ENCODE results near the gene SLIT1. TPM values are rescaled to one million over a fixed set of nuclear protein-coding genes. Genes with fewer than 3 reads are reported as not detected.

The SLIT1 gene
- total RNA-seq, 4 donors from 2014 or later: under 0.01 to 0.78 (median 0.15) TPM

GRCh38 chr10:97069026-97069425 is 116.7 kb downstream of the SLIT1 start:
- 86 to 92% methylated on average over 2 of the region's 2 CpGs for WGBS, 2 donors
- H3K27me3 ChIP-seq: no peaks in the 10 kb centered on the region
- no peaks in the 10 kb centered on the region for H3K9me3 ChIP-seq

DNA sequence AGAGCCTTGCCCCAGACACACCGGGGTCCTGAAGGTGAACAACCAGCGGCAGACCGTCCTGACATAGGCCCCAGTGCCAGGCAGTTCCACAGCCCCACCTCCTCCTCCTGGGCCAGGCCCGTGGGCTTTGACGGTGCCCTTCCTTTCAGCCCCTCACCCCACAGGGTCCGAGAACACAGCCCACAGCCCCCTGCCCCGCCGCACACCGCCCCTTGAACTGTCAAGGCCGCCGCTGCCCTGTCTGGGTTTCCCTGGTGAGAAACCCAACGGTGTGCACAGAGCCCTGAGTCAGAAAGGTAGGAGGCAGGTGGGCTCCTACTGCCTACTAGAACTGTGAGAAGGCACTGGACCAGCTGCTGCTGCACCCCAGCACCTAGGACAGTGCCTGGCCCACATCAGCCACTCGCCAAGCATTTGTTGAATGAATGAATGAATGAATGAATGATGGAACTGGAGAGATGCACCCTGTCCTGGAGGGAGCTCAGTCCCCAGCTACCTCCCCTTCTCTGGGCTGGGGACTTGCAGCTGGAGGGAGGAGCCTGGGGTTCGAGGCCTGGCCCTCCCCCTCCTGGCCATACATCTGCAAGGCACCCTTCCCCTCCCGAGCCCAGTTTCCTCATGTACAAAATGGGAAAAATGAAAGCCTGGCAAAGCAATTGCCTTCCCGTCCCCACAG is 117.9 kb downstream of the SLIT1 start:
- intact Hi-C loops (cut with DNase I): no loop called here
- Histone ChIP-seq H3K27ac (no peak overlapping the region), H3K4me3 (replicated peaks in 1 of 3) (no peak overlapping the region), H3K4me1 (no peaks in the 10 kb centered on the region), H3K27me3 (no peaks in the 10 kb centered on the region), H3K9me3 (no peaks in the 10 kb centered on the region), H3K36me3 (no peaks in the 10 kb centered on the region)
- no peak for TF ChIP-seq CTCF (IDR thresholded peaks at IDR 0.05)
- 64 to 70% methylated on average over 8 to 10 of the region's 16 CpGs for WGBS, 2 donors
- no peak for DNase-seq

More at GRCh38 chr10:97069026-97069425, 116.7 kb downstream of the SLIT1 start:
- intact Hi-C loops (cut with DNase I): no loop called here
- no peak for DNase-seq
- Histone ChIP-seq H3K4me1 (no peaks in the 10 kb centered on the region), H3K4me3 (replicated peaks in 1 of 3) (no peak overlapping the region), H3K36me3 (no peaks in the 10 kb centered on the region), H3K27ac (no peak overlapping the region)
- TF ChIP-seq POLR2A (IDR thresholded peaks at IDR 0.05) (no peak), CTCF (IDR thresholded peaks at IDR 0.05) (no peak)

- Histone ChIP-seq H3K27ac (no peak overlapping the region), H3K27me3 (no peaks in the 10 kb centered on the region), H3K9me3 (no peaks in the 10 kb centered on the region), H3K4me3 (replicated peaks in 1 of 3) (no peak overlapping the region), H3K36me3 (no peaks in the 10 kb centered on the region), H3K4me1 (no peaks in the 10 kb centered on the region)
- 81 to 86% methylated on average over 10 to 12 of the region's 13 CpGs for WGBS, 2 donors
- TF ChIP-seq CTCF (IDR thresholded peaks at IDR 0.05): no peak
- no peak for TF ChIP-seq POLR2A (IDR thresholded peaks at IDR 0.05)
- no peak for DNase-seq
- intact Hi-C loops (cut with DNase I): no loop called here
Measured at GRCh38 chr10:97066877-97067555, 118.7 kb downstream of the SLIT1 start.

- H3K27me3 ChIP-seq: no peaks in the 10 kb centered on the region
- intact Hi-C loops (cut with DNase I): no loop called here
- no peak overlapping the region for H3K27ac ChIP-seq
- no peaks in the 10 kb centered on the region for H3K4me1 ChIP-seq
- H3K9me3 ChIP-seq: no peaks in the 10 kb centered on the region
- H3K36me3 ChIP-seq: no peaks in the 10 kb centered on the region
- peak in 1 of 2 donors; percentile 6 for DNase-seq
- TF ChIP-seq CTCF (IDR thresholded peaks at IDR 0.05): no peak
- TF ChIP-seq POLR2A (IDR thresholded peaks at IDR 0.05): no peak
- H3K4me3 ChIP-seq (replicated peaks in 1 of 3): no peak overlapping the region
- 57 to 68% methylated on average over 13 to 15 of the region's 18 CpGs for WGBS, 2 donors
Measured at GRCh38 chr10:97065686-97066660, 119.8 kb downstream of the SLIT1 start.

Data from thyroid gland (tissue), 4 donors.